B cell (primary cell): ENCODE data around the gene C15orf39. TPM values are rescaled to one million over a fixed set of nuclear protein-coding genes. Genes with fewer than 3 reads are reported as not detected.
A peak's percentile ranks its signal among the peaks of the same experiment; 100 is the strongest.
"Not testable (repeated sequence)": the region's sequence is repeated elsewhere in the genome, so short reads cannot be mapped to it uniquely, and the experiment has no call there.

Experiments used
- ATAC-seq: fragments of 200-7000 bp; cut with Tn5 transposase; one replicate; pipeline ENCODE4 v1.10.0; 2021; ENCODE audit warnings: low read depth, mild to moderate bottlenecking, moderate number of reproducible peaks, moderate library complexity
- CTCF ChIA-PET: fragments of 350-600 bp; sonication (Branson Sonifier 250); formaldehyde crosslinking; loops from one replicate; lab custom pipeline; 2021; ENCODE audit warnings: antibody characterized with exemption, inconsistent platforms; lab: Charles Lee
- POLR2A ChIA-PET: fragments of 350-600 bp; sonication (Branson Sonifier 250); formaldehyde crosslinking; loops from one replicate; lab custom pipeline; 2021; ENCODE audit warnings: antibody characterized with exemption; lab: Charles Lee
- DNase-seq: peaks from one replicate; pipeline ENCODE4 v3.0.0; 2013
- H2AFZ ChIP-seq: 2 replicates; pipeline ENCODE4 v1.6.1; 2012; ENCODE audit warnings: mild to moderate bottlenecking, low read depth, low read length; ENCODE audit not compliant: insufficient read depth, poor library complexity, severe bottlenecking
- H3K27ac ChIP-seq, 2 donors: 1 replicate in 1 of 2; 2 replicates in 1 of 2; pipeline ENCODE4 v1.5.1; 2012 to 2013; ENCODE audit warnings: low read length in 2 of 2, mild to moderate bottlenecking in 2 of 2, moderate library complexity in 1 of 2
- H3K27me3 ChIP-seq, 4 experiments: fragments of 200-600 bp in 1 of 4; sonication (generic) in 1 of 4; replicated peaks in 1 of 4; 1 replicate in 2 of 4; 2 replicates in 2 of 4; pipeline versions ENCODE4 v1.6.1 to v1.7.0; 2013 to 2016; ENCODE audit warnings: low read length in 3 of 4, mild to moderate bottlenecking in 2 of 4, mixed read lengths in 1 of 4, moderate library complexity in 1 of 4; ENCODE audit not compliant: insufficient read depth in 4 of 4, control insufficient read depth in 3 of 4; ENCODE audit errors: control extremely low read depth in 1 of 4
- H3K36me3 ChIP-seq, 2 experiments: replicated peaks in 1 of 2; 1 replicate in 1 of 2; 2 replicates in 1 of 2; pipeline versions ENCODE4 v1.6.1 to v1.7.1; 2013; ENCODE audit warnings: low read length in 1 of 2; ENCODE audit not compliant: insufficient read depth in 2 of 2, control insufficient read depth in 1 of 2; ENCODE audit errors: control extremely low read depth in 1 of 2, extremely low read depth in 1 of 2
- H3K4me1 ChIP-seq, 2 donors: fragments of 200-600 bp in 1 of 2; sonication (generic) in 1 of 2; 1 replicate in 1 of 2; 2 replicates in 1 of 2; pipeline versions ENCODE4 v1.5.1 to v1.6.1; 2013 to 2017; ENCODE audit warnings: low read length in 2 of 2; ENCODE audit not compliant: control insufficient read depth in 2 of 2, insufficient read depth in 2 of 2
- H3K4me2 ChIP-seq: replicated peaks from 2 replicates; pipeline ENCODE3; 2012; ENCODE audit warnings: mild to moderate bottlenecking, low read depth, low read length; ENCODE audit not compliant: poor library complexity, severe bottlenecking
- H3K4me3 ChIP-seq, 5 experiments: fragments of 200-600 bp in 1 of 5; sonication (generic) in 1 of 5; 1 replicate in 3 of 5; 2 replicates in 2 of 5; pipeline versions ENCODE4 v1.5.1 to v1.7.0; 2011 to 2016; ENCODE audit warnings: low read length in 4 of 5, mild to moderate bottlenecking in 4 of 5, low read depth in 2 of 5, control low read depth in 1 of 5, moderate library complexity in 1 of 5; ENCODE audit not compliant: insufficient read depth in 1 of 5; ENCODE audit errors: control extremely low read depth in 1 of 5, extremely low read depth in 1 of 5
- H3K79me2 ChIP-seq: fragments of 200-600 bp; sonication (generic); one replicate; pipeline ENCODE4 v1.6.0; 2016; ENCODE audit warnings: low read length; ENCODE audit not compliant: control insufficient read depth, insufficient read depth
- H3K9ac ChIP-seq: fragments of 200-600 bp; sonication (generic); 2 replicates; pipeline ENCODE4 v1.6.1; 2017; ENCODE audit warnings: mild to moderate bottlenecking, low read length, moderate library complexity
- H3K9me3 ChIP-seq, 3 donors: one replicate each; pipeline versions ENCODE4 v1.6.1 to v1.7.1; 2013; ENCODE audit warnings: low read length in 2 of 3; ENCODE audit not compliant: control insufficient read depth in 2 of 3, insufficient read depth in 1 of 3; ENCODE audit errors: control extremely low read depth in 1 of 3
- H4K20me1 ChIP-seq: 2 replicates; pipeline ENCODE4 v1.6.0; 2012; ENCODE audit warnings: mild to moderate bottlenecking, low read length; ENCODE audit not compliant: insufficient read depth, control insufficient read depth, poor library complexity, severe bottlenecking
- H3K27ac Mint-ChIP-seq: one replicate; pipeline ENCODE4 v1.8.0; 2021; ENCODE audit warnings: mixed read lengths
- H3K27me3 Mint-ChIP-seq: one replicate; pipeline ENCODE4 v1.8.0; 2021; ENCODE audit warnings: mixed read lengths
- H3K4me1 Mint-ChIP-seq: one replicate; pipeline ENCODE4 v1.8.0; 2021; ENCODE audit warnings: mixed read lengths
- H3K4me3 Mint-ChIP-seq: one replicate; pipeline ENCODE4 v1.8.0; 2021; ENCODE audit warnings: mixed read lengths
- H3K9me3 Mint-ChIP-seq: one replicate; pipeline ENCODE4 v1.8.0; 2022; ENCODE audit warnings: mixed read lengths; ENCODE audit not compliant: insufficient read depth
- WGBS: methylation state at CpG from one replicate; pipeline ENCODE4 v1.1.5; 2013; ENCODE audit warnings: missing lambda C conversion rate; ENCODE audit not compliant: insufficient coverage; 5-methylcytosine and 5-hydroxymethylcytosine counted together
- intact Hi-C: fragments of 100-400 bp; cut with micrococcal nuclease; formaldehyde crosslinking; loops from one replicate; pipeline ENCODE4 v1.10.0; 2022
- polyA plus RNA-seq: library from polyadenylated mRNA; depleted of rRNA; stranded (reverse); fragments of >200 nt; gene quantifications from 2 replicates; pipeline ENCODE4 v1.2.3, GENCODE V29; 2012
- total RNA-seq, 2 donors: library from RNA; stranded (reverse); fragments of 120-200 nt in 1 of 2; gene quantifications; 1 replicate in 1 of 2; 2 replicates in 1 of 2; pipeline versions ENCODE4 v1.2.3 to v1.2.4, GENCODE V29; 2013 to 2022

C15orf39 gene
- total and polyA plus RNA-seq, 2 donors (not counting 1 experiment from before 2014, with no cell fraction given), result 12.4 to 72.7 TPM

DNA sequence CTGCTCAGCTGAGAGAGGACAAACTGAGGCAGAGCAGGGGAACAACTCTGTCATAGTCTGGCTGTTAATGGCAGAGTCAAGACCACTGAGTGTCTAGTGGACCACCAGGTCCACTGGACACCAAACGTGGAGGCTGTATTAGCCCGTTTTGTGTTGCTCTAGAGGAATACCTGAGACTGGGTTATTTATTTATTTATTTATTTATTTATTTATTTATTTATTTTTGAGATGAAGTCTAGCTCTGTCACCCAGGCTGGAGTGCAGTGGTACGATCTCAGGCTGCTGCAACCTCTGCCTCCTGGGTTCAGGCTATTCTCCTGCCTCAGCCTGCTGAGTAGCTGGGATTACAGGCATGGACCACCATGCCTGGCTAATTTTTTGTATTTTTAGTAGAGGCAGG is 15.9 kb downstream of the C15orf39 start:
- H3K4me1 Mint-ChIP-seq, result peaks cover 15% of the 10 kb centered on the region
- H2AFZ ChIP-seq, H3K4me3 ChIP-seq, CTCF ChIA-PET, H3K4me2 ChIP-seq, ATAC-seq, POLR2A ChIA-PET, H3K27ac ChIP-seq, H3K27me3 ChIP-seq, H3K9ac ChIP-seq, H3K9me3 ChIP-seq, H4K20me1 ChIP-seq, DNase-seq, H3K4me3 Mint-ChIP-seq, H3K36me3 ChIP-seq, intact Hi-C loops, H3K27me3 Mint-ChIP-seq, H3K79me2 ChIP-seq, H3K9me3 Mint-ChIP-seq: not testable (repeated sequence)
- peaks cover 12 to 13% of the 10 kb centered on the region in 2 donors for H3K4me1 ChIP-seq
- WGBS, result 100% methylated on average over 1 of the region's 3 CpGs
- H3K27ac Mint-ChIP-seq, result peak overlapping the region; percentile 3

DNA sequence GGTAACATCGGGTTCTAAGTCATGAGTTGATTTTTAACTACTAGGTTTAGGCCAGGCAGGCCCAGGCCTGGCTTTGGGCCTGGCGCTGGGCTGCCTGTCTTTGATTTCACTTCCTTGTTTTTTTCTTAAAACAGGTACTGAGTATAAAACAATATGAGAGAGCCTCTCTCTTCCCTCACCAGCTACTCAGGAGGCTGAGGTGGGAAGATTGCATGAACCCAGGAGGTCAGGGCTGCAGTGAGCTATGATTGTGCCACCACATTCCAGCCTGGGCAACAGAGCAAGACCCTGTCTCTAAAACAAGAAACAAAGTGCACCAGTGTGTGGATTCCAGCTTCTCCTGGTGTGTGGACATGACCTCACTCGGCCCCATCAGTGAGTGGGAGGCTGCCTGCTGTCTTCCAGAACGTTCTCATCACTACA is 17.8 kb downstream of the C15orf39 start:
- ATAC-seq (peak; percentile 28), DNase-seq (peak; percentile 57)
- Mint-ChIP-seq H3K27ac (peak overlapping the region; percentile 91), H3K4me1 (peaks cover 15% of the 10 kb centered on the region)
- ChIA-PET POLR2A (interaction anchor here (0.8 kb wide), 1 partner anchor 176 kb away, joined by 3 read pairs; no protein-coding TSS in a partner anchor), CTCF (interaction anchor here (0.5 to 1.9 kb wide), 6 partner anchors 12 to 190 kb away, joined by 3 to 6 read pairs (median 3); no protein-coding TSS in a partner anchor)
- H3K27me3 Mint-ChIP-seq, H3K79me2 ChIP-seq, H3K4me3 ChIP-seq, H4K20me1 ChIP-seq, H3K9me3 Mint-ChIP-seq, H3K36me3 ChIP-seq, H3K4me3 Mint-ChIP-seq, H3K9ac ChIP-seq, H3K9me3 ChIP-seq, H3K27me3 ChIP-seq, intact Hi-C loops: not testable (repeated sequence)
- Histone ChIP-seq H3K4me2 (peak overlapping the region; percentile 30), H3K4me1 (peaks cover 12 to 13% of the 10 kb centered on the region in 2 donors), H2AFZ (peak overlapping the region; percentile 56), H3K27ac (peak overlapping the region in 1 of 2 donors; percentile 22)
- WGBS, result 94% methylated on average over 2 of the region's 4 CpGs
